ENCODE measurements around the gene RAI1. TPM values are rescaled to one million over a fixed set of nuclear protein-coding genes. Genes with fewer than 3 reads are reported as not detected.

Gene RAI1
- total and polyA plus RNA-seq, 10 of the 15 experiments (the other 5 are each of a cell fraction or from before 2014, with no cell fraction given): 0.66 to 37.7 (median 6.0) TPM

DNA sequence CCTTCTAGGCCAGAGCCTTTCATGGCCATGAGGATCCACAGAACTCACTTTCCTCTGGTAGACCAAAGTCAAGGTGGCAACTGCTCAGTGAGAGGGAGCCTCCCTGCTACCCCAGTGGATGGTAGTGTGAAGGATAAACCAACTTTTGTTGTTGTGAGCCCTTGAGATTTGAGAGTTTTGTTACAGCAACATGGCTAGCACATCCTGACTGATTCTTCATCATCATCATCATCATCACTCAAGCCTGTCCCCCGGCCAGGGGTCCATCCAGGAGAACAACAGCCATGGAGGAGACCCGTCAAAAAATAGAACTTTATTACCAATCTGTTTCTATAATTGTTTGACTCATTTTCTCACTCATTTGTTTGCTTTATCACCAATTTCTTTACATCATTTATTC lies 23.7 kb downstream of the RAI1 start:
- H3K36me3 ChIP-seq (ENCODE audit: control insufficient read depth in 2 of 2, insufficient read depth in 2 of 2, low read length in 1 of 2): peaks cover 5 to 8% of the 10 kb centered on the region in 2 experiments; a peak in 3 of 4 replicates
- FAIRE-seq (no peak), DNase-seq (ENCODE audit: low read depth, low spot score) (no peak), ATAC-seq (no peak)
- no TSS peak for BruUV-seq (replicated peaks)
- ChIA-PET SMC1A (ENCODE audit: uncharacterized antibody, unreplicated experiment) (no interaction called here), POLR2A (no interaction called here), CTCF (interaction anchor here (0.7 kb wide), 1 partner anchor 9 kb away, joined by 3 read pairs; no protein-coding TSS in a partner anchor), RAD21 (ENCODE audit: unreplicated experiment) (no interaction called here)
- H3K9me3 ChIP-seq (replicated peaks; ENCODE audit: control insufficient read depth, insufficient read depth, low read length): no peaks in the 10 kb centered on the region
- H3K4me3 ChIP-seq: no peak overlapping the region
- intact Hi-C loops (cut with micrococcal nuclease; ENCODE audit: unreplicated experiment): no loop called here
- H3K4me1 ChIP-seq (ENCODE audit: control insufficient read depth, insufficient read depth, low read length): no peaks in the 10 kb centered on the region; the same call in 1 of the 2 replicates
- no peak overlapping the region for H3K4me2 ChIP-seq (ENCODE audit: control insufficient read depth, insufficient read depth)
- in situ Hi-C loops (cut with MboI): no loop called here
- WGBS (ENCODE audit: insufficient coverage, insufficient replicate concordance, low lambda C conversion rate, missing lambda C conversion rate): 68% methylated on average over 2 of the region's 2 CpGs
- TF ChIP-seq MTA2 (IDR thresholded peaks at IDR 0.05; ENCODE audit: low read depth): no peak
- no peak for TF ChIP-seq RFX5 (IDR thresholded peaks at IDR 0.05; ENCODE audit: low read depth, low read length)
- TF ChIP-seq, protein P1, sequence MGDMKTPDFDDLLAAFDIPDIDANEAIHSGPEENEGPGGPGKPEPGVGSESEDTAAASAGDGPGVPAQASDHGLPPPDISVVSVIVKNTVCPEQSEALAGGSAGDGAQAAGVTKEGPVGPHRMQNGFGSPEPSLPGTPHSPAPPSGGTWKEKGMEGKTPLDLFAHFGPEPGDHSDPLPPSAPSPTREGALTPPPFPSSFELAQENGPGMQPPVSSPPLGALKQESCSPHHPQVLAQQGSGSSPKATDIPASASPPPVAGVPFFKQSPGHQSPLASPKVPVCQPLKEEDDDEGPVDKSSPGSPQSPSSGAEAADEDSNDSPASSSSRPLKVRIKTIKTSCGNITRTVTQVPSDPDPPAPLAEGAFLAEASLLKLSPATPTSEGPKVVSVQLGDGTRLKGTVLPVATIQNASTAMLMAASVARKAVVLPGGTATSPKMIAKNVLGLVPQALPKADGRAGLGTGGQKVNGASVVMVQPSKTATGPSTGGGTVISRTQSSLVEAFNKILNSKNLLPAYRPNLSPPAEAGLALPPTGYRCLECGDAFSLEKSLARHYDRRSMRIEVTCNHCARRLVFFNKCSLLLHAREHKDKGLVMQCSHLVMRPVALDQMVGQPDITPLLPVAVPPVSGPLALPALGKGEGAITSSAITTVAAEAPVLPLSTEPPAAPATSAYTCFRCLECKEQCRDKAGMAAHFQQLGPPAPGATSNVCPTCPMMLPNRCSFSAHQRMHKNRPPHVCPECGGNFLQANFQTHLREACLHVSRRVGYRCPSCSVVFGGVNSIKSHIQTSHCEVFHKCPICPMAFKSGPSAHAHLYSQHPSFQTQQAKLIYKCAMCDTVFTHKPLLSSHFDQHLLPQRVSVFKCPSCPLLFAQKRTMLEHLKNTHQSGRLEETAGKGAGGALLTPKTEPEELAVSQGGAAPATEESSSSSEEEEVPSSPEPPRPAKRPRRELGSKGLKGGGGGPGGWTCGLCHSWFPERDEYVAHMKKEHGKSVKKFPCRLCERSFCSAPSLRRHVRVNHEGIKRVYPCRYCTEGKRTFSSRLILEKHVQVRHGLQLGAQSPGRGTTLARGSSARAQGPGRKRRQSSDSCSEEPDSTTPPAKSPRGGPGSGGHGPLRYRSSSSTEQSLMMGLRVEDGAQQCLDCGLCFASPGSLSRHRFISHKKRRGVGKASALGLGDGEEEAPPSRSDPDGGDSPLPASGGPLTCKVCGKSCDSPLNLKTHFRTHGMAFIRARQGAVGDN (IDR thresholded peaks at IDR 0.05): no peak
- TF ChIP-seq CHD4 (IDR thresholded peaks at IDR 0.05): no peak
- no peak for TF ChIP-seq HDAC2 (IDR thresholded peaks at IDR 0.05)
- TF ChIP-seq EED (IDR thresholded peaks at IDR 0.05; ENCODE audit: low read depth): no peak
- no peak for TF ChIP-seq DPF2 (IDR thresholded peaks at IDR 0.05)
- TF ChIP-seq SREBF1 (IDR thresholded peaks at IDR 0.05; ENCODE audit: low read length): no peak
- TF ChIP-seq RELB (IDR thresholded peaks at IDR 0.05; ENCODE audit: low read depth): no peak
- no peak for TF ChIP-seq YBX1 (IDR thresholded peaks at IDR 0.05)
- TF ChIP-seq ZNF207 (IDR thresholded peaks at IDR 0.05; ENCODE audit: borderline replicate concordance): no peak
- TF ChIP-seq NR2F1 (conservative IDR thresholded peaks at IDR 0.05): no peak
- TF ChIP-seq, protein P2, sequence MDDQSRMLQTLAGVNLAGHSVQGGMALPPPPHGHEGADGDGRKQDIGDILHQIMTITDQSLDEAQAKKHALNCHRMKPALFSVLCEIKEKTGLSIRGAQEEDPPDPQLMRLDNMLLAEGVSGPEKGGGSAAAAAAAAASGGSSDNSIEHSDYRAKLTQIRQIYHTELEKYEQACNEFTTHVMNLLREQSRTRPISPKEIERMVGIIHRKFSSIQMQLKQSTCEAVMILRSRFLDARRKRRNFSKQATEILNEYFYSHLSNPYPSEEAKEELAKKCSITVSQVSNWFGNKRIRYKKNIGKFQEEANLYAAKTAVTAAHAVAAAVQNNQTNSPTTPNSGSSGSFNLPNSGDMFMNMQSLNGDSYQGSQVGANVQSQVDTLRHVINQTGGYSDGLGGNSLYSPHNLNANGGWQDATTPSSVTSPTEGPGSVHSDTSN (IDR thresholded peaks at IDR 0.05; ENCODE audit: insufficient replicate concordance, low read depth, low read length): no peak
- TF ChIP-seq CBFB (IDR thresholded peaks at IDR 0.05; ENCODE audit: low read depth): no peak
- no peak for TF ChIP-seq ZBTB33 (IDR thresholded peaks at IDR 0.05)
- TF ChIP-seq SP1 (IDR thresholded peaks at IDR 0.05; ENCODE audit: low read depth, low read length): no peak
- TF ChIP-seq HDGF (IDR thresholded peaks at IDR 0.05): no peak
- peaks cover 27% of the 10 kb centered on the region for H3K79me2 ChIP-seq (ENCODE audit: control insufficient read depth, insufficient read depth, low read length)
- H2AFZ ChIP-seq (ENCODE audit: control insufficient read depth, low read depth, low read length): no peak overlapping the region
- 0 out of 2 replicates have a peak, but pooled peaks cover 3% of the 10 kb centered on the region for H4K20me1 ChIP-seq (ENCODE audit: control insufficient read depth, insufficient read depth)
- no peak overlapping the region for H3K9ac ChIP-seq (ENCODE audit: control insufficient read depth, insufficient read depth, low read length)
- H3K27ac ChIP-seq (ENCODE audit: control insufficient read depth, insufficient read depth): no peak overlapping the region
- no peaks in the 10 kb centered on the region for H3K27me3 ChIP-seq (replicated peaks in 1 of 2; ENCODE audit: control insufficient read depth in 2 of 2, insufficient read depth in 2 of 2, low read length in 1 of 2)
